NCI-H2196 treated with DMSO at 0.1 percent for 48 hours (cell line): ENCODE results near the gene MFRP.
A peak's percentile ranks its signal among the peaks of the same experiment; 100 is the strongest.

Source experiments
- DNase-seq: peaks from one replicate; lab custom pipeline; 2025; ENCODE audit not compliant: unreplicated experiment; lab: John Stamatoyannopoulos, UW

MFRP gene

DNA sequence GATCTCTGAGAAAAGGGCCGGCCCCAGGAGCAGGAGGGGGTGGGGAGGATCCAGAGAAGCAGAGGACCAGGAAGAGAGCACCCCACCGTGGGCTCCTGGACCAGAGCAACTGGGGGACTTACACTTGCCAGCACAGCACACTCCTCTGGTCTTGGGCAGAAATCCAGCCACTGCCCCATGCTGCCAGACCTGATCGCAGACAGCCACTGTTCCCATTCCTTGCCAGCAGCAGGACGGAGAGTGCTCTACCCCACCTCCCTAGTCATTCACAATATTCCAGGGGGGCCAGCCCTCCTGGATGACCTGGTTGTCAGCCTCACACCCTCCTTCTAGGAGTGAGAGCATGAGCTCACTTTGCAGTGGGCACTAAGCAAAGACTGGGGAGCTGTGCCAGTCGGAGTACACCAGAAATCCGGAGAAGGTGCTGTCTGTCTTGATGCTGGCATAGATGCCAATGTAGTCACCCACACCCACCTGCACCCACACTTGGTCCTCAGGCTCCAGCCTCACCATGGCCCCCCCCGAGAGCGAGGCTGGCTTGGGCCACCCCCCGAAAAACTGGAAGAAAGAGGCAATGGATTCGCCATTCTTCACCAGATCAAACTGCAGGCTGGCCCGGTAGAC is 7.4 kb downstream of the MFRP start:
- DNase-seq: no peak

DNA sequence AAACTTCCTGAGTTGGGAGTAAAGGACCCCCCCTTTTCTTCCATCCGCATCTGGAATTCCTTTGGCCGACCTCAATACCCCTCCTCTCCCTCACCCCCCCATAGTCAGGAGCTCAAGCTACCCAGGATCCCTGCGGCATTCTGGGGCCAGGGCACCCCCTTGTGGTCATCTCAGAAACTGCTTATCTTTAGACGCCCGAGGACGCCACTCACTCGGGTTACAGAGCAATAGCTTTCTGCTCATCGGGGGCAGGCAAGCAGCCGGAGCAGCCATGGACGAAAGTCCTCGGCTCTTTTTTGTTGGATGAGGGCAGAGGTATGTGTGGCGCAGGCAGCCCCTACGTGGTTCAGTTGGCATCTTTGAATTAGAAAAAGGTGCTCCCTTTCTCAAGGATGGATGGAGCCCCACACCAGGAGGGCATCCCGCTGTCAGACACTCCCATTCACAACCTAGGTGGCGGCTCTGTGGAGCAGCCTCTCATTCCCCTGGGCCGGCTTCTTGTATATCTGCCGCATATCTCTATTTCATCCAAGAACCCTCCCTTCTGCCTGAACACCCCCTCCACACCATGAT is 8.1 kb downstream of the MFRP start:
- DNase-seq: peak; percentile 12

DNA sequence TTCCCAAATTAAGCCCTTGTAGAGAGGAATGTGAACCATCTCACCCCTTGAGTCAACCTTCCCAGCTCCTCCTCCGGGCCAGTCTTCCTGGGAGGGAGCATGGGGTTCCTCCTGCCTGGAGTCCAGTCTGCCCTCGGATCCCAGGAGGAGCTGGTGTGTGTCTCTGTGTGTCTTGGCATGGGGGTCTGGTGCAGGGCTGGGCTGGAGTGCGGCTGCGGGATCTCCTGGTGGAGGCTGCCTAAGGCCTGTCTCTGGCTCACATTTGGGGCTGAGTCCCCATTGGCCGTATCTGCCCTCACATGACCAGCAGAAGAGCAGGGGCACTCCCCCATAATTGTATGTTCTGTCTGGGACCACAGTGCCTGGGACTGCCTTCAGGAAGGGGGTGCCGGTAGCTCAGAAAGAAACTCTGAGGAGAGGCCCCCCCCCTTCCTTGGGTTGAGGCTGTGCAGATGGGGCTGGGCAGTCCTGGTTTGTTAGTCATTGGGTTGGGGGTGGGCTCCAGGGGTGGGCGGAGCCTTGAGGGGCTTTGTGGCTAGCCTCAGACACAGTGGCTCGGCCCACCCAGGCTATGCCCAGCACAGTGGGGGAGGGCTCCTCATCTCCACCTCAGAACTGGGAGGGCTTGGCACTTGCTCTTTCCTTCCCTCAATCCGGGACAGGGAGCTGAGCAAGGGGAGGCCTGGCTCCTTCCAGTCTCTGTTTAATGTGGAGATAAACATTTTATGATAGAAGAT is 8.8 kb downstream of the MFRP start:
- DNase-seq: no peak

- DNase-seq: no peak
These were observed 9.6 kb downstream of the MFRP start for GRCh38 chr11:119336744-119337469.

- DNase-seq: no peak
These were observed 10.6 kb downstream of the MFRP start for GRCh38 chr11:119335655-119336543.

DNA sequence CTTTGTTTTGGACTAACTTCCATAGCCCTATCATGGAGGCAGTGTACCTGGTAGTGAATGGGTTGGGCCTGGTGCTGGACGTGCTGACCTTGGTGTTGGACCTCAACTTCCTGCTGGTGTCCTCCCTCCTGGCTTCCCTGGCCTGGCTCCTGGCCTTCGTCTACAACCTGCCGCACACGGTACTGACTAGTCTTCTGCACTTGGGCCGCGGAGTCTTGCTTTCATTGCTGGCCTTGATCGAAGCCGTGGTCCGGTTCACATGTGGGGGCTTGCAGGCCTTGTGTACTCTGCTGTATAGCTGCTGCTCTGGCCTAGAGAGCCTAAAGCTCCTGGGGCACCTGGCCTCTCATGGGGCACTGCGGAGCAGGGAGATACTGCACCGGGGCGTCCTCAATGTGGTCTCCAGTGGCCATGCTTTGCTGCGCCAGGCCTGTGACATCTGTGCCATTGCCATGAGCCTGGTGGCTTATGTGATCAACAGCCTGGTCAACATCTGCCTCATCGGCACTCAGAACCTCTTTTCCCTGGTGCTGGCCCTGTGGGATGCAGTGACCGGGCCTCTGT is 11.3 kb downstream of the MFRP start:
- no peak for DNase-seq

GRCh38 chr11:119334174-119334930 is 12.2 kb downstream of the MFRP start, which contains the start of gene RNF26:
Gene RNF26, plus strand, starts transcription at chr11:119334527. Its CDS starts 596 bp downstream, at chr11:119335123.
- peak; percentile 98 for DNase-seq

- no peak for DNase-seq
These were observed 14.3 kb downstream of the MFRP start for GRCh38 chr11:119332111-119332765.

- no peak for DNase-seq
These were observed 16.3 kb downstream of the MFRP start for GRCh38 chr11:119330237-119330636.

- no peak for DNase-seq
These were observed 17.2 kb downstream of the MFRP start for GRCh38 chr11:119329320-119329719.

DNA sequence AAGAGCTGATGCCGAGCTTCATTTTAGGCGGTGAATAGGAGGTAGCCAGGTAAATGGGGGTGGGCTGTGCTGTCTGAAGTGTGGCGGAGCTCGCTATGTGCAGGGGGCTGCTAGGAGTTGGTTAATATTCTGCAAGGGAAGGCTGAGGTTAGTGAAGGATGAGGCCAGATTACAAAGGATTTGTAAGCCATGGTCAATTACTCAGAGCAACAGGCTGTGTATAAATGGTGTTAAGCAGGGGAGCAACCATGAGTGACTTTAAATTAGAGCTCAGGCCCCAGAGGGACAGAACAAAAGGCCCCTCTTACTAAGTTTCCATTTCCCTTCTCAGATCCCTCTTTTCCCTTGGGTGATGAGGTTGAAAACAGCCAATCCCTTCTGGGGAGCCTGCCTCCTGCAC is 22.3 kb downstream of the MFRP start:
- DNase-seq: no peak

DNA sequence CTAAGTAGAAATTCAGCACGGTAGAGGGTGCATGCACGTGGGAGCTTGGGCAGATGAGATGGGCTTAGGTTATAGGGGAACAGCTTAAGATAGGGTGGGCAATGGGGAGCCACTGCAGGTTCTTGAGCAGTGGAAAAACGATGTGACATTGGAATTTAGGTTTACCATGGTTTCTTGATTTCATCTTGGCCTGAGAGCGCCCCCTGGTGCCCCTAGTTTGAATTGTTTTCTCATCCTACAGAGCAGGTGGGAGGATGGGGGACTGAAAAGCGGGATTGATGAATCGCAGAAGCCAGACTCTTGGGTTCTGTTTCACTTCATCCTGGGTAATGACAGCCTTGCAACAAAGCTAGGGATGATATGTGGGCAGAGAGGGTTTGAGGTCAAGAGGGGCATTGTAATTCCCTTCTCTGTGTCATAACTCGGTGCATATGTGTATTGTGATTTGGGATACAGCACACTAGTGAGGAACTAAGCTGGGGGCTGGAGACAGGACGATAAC is 22.9 kb downstream of the MFRP start:
- no peak for DNase-seq

DNA sequence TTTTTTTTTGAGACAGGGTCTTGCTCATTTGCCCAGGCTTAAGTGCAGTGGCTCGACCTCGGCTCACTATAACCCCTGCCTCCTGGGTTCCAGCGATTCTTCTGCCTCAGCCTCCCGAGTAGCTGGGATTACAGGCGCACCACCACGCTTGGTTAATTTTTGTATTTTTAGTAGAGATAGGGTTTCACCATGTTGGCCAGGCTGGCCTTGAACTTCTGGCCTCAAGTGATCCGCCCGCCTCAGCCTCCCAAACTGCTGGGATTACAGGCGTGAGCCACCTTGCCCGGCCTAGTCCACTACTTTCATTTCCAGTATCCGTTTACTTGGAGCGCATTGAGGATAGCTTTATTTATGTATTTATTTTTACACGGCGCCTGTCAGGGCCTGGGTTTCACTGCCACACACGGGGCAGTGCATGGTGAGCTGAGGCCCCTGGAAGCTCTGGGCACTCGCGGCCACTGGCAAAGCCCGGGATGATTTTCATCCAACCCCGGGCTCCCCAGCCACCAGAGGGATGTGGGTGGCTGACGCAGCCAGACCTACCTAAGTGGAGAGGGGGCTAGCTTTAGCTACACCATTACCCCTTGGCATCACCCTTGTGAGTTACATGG is 23.5 kb downstream of the MFRP start:
- DNase-seq: no peak

- DNase-seq: no peak
These were observed 24.2 kb downstream of the MFRP start for GRCh38 chr11:119322360-119322739.

- no peak for DNase-seq
These were observed 25.6 kb downstream of the MFRP start for GRCh38 chr11:119320776-119321524.

GRCh38 chr11:119320240-119320775 is 26.2 kb downstream of the MFRP start:
- DNase-seq: no peak

- DNase-seq: no peak
These were observed 26.7 kb downstream of the MFRP start for GRCh38 chr11:119319700-119320239.
